IMR-90 (cell line): ENCODE measurements around the gene MEST. TPM values are rescaled to one million over a fixed set of nuclear protein-coding genes. Genes with fewer than 3 reads are reported as not detected.

Experiments used
- ATAC-seq: fragments of 200-7000 bp; cut with Tn5 transposase; 2 replicates; pipeline ENCODE4 v1.9.1; 2020; ENCODE audit warnings: low read depth, mild to moderate bottlenecking, moderate library complexity
- BruUV-seq: library from RNA; stranded (reverse); fragments of 400-500 nt; replicated peaks from 2 replicates; lab custom pipeline; 2021; lab: Mats Ljungman, UMichigan
- CTCF ChIA-PET: fragments of 300-600 bp; formaldehyde crosslinking; extraction: SDS; loops from one replicate; lab custom pipeline; 2021; ENCODE audit warnings: antibody characterized with exemption; lab: Yijun Ruan, JAX
- POLR2A ChIA-PET: fragments of 300-600 bp; sonication (Branson Sonifier 250); formaldehyde crosslinking; loops from one replicate; lab custom pipeline; 2022; ENCODE audit warnings: antibody characterized with exemption; ENCODE audit not compliant: unreplicated experiment; lab: Charles Lee
- DNase-seq: peaks from one replicate; pipeline ENCODE4 v3.0.0; 2013
- H2AFZ ChIP-seq: replicated peaks from 2 replicates; pipeline ENCODE3; 2013; ENCODE audit warnings: low read length, mild to moderate bottlenecking; ENCODE audit not compliant: poor library complexity
- H2AK5ac ChIP-seq: 2 replicates; pipeline ENCODE4 v1.6.1; 2013; ENCODE audit warnings: low read depth, low read length, inconsistent platforms
- H2AK9ac ChIP-seq: replicated peaks from 2 replicates; pipeline ENCODE3; 2013; ENCODE audit warnings: mild to moderate bottlenecking, low read depth, low read length, moderate library complexity; ENCODE audit not compliant: poor library complexity
- H2BK120ac ChIP-seq: 2 replicates; pipeline ENCODE4 v1.6.1; 2013; ENCODE audit warnings: low read depth, low read length, inconsistent platforms
- H2BK15ac ChIP-seq: 3 replicates; pipeline ENCODE4 v1.6.1; 2013; ENCODE audit warnings: low read depth, low read length, inconsistent platforms
- H2BK20ac ChIP-seq: 2 replicates; pipeline ENCODE4 v1.6.1; 2013; ENCODE audit warnings: low read depth, mild to moderate bottlenecking, inconsistent platforms, low read length, moderate library complexity
- H2BK5ac ChIP-seq: 2 replicates; pipeline ENCODE4 v1.6.1; 2013; ENCODE audit warnings: mild to moderate bottlenecking, low read depth, low read length, inconsistent platforms; ENCODE audit not compliant: poor library complexity, severe bottlenecking
- H3K14ac ChIP-seq: replicated peaks from 2 replicates; pipeline ENCODE4 v1.6.1; 2013; ENCODE audit warnings: low read depth, low read length, inconsistent platforms
- H3K18ac ChIP-seq: 2 replicates; pipeline ENCODE4 v1.6.1; 2013; ENCODE audit warnings: low read depth, low read length, control low read depth
- H3K23ac ChIP-seq: 2 replicates; pipeline ENCODE4 v1.6.1; 2013; ENCODE audit warnings: low read depth, low read length, inconsistent platforms
- H3K27ac ChIP-seq: 2 replicates; pipeline ENCODE4 v1.5.1; 2013; ENCODE audit warnings: mild to moderate bottlenecking, control low read depth, low read length; ENCODE audit not compliant: insufficient read depth
- H3K27me3 ChIP-seq: 2 replicates; pipeline ENCODE4 v1.6.1; 2013; ENCODE audit warnings: low read length; ENCODE audit not compliant: control insufficient read depth, insufficient read depth
- H3K36me3 ChIP-seq: 2 replicates; pipeline ENCODE4 v1.6.1; 2013; ENCODE audit warnings: low read length, mixed read lengths; ENCODE audit not compliant: control insufficient read depth, insufficient read depth
- H3K4ac ChIP-seq: 2 replicates; pipeline ENCODE4 v1.6.1; 2013; ENCODE audit warnings: low read depth, low read length, inconsistent platforms
- H3K4me1 ChIP-seq: 2 replicates; pipeline ENCODE4 v1.6.1; 2013; ENCODE audit warnings: low read length, mixed read lengths; ENCODE audit not compliant: control insufficient read depth, insufficient read depth
- H3K4me2 ChIP-seq: 2 replicates; pipeline ENCODE4 v1.6.1; 2013; ENCODE audit warnings: low read depth, mild to moderate bottlenecking, control low read depth, low read length, moderate library complexity
- H3K4me3 ChIP-seq: 2 replicates; pipeline ENCODE4 v1.5.1; 2013; ENCODE audit warnings: low read depth, mild to moderate bottlenecking, control low read depth, low read length, moderate library complexity; ENCODE audit not compliant: insufficient read depth
- H3K56ac ChIP-seq: 2 replicates; pipeline ENCODE4 v1.6.1; 2013; ENCODE audit warnings: low read length, inconsistent platforms; ENCODE audit not compliant: insufficient read depth; ENCODE audit errors: extremely low read depth
- H3K79me1 ChIP-seq, 2 experiments: 2 replicates each; pipeline ENCODE4 v1.6.1; 2013; ENCODE audit warnings: low read length in 2 of 2, inconsistent platforms in 1 of 2, low read depth in 1 of 2
- H3K9ac ChIP-seq: 2 replicates; pipeline ENCODE4 v1.6.1; 2013; ENCODE audit warnings: low read depth, low read length, control low read depth
- H3K9me1 ChIP-seq: 2 replicates; pipeline ENCODE4 v1.6.1; 2013; ENCODE audit warnings: low read length, inconsistent platforms; ENCODE audit not compliant: insufficient read depth
- H3K9me3 ChIP-seq: 2 replicates; pipeline ENCODE4 v1.6.1; 2013; ENCODE audit warnings: low read length; ENCODE audit not compliant: control insufficient read depth, insufficient read depth
- H4K20me1 ChIP-seq: 2 replicates; pipeline ENCODE4 v1.6.1; 2013; ENCODE audit warnings: low read length, inconsistent platforms; ENCODE audit not compliant: insufficient read depth
- H4K5ac ChIP-seq: 2 replicates; pipeline ENCODE4 v1.6.1; 2013; ENCODE audit warnings: mild to moderate bottlenecking, low read depth, low read length, control low read depth
- H4K8ac ChIP-seq, 2 experiments: 2 replicates each; pipeline ENCODE4 v1.6.1; 2013; ENCODE audit warnings: low read depth in 2 of 2, low read length in 2 of 2, control low read depth in 1 of 2, inconsistent platforms in 1 of 2
- H4K91ac ChIP-seq: 2 replicates; pipeline ENCODE4 v1.6.1; 2013; ENCODE audit warnings: low read depth, low read length, inconsistent platforms; ENCODE audit not compliant: insufficient read depth
- BHLHE40 ChIP-seq: fragments of 150-350 bp; IDR thresholded peaks from 2 replicates; pipeline ENCODE4 v1.6.1; 2016; ENCODE audit warnings: mild to moderate bottlenecking, low read depth, low read length
- ELK1 ChIP-seq: fragments of 150-350 bp; IDR thresholded peaks from 2 replicates; pipeline ENCODE4 v1.6.1; 2016; ENCODE audit warnings: low read depth, mild to moderate bottlenecking, low read length, moderate library complexity, borderline replicate concordance
- MAFK ChIP-seq: IDR thresholded peaks from 2 replicates; pipeline ENCODE4 v1.6.1; 2012; ENCODE audit warnings: low read depth, low read length, improper control_type of control experiment
- MAZ ChIP-seq: IDR thresholded peaks from 2 replicates; pipeline ENCODE4 v1.6.1; 2012; ENCODE audit warnings: low read depth, mild to moderate bottlenecking, low read length, improper control_type of control experiment, moderate library complexity, borderline replicate concordance
- MXI1 ChIP-seq: IDR thresholded peaks from 2 replicates; pipeline ENCODE4 v1.6.1; 2012; ENCODE audit warnings: low read depth, mild to moderate bottlenecking, low read length, moderate library complexity, borderline replicate concordance
- NFE2L2 ChIP-seq: fragments of 150-350 bp; IDR thresholded peaks from 2 replicates; pipeline ENCODE4 v1.6.1; 2016; ENCODE audit warnings: low read depth, mild to moderate bottlenecking, low read length
- RCOR1 ChIP-seq: IDR thresholded peaks from 2 replicates; pipeline ENCODE4 v1.6.1; 2012; ENCODE audit warnings: mild to moderate bottlenecking, low read length, improper control_type of control experiment; ENCODE audit not compliant: insufficient replicate concordance
- RFX5 ChIP-seq: IDR thresholded peaks from 2 replicates; pipeline ENCODE4 v1.8.0; 2012; ENCODE audit warnings: low read depth, mild to moderate bottlenecking, low read length, moderate library complexity
- SMC3 ChIP-seq: fragments of 150-350 bp; IDR thresholded peaks from 2 replicates; pipeline ENCODE4 v1.6.1; 2016; ENCODE audit warnings: low read depth, mild to moderate bottlenecking, antibody characterized with exemption, low read length, moderate library complexity
- dilution Hi-C: fragments of 300-500 bp; cut with HindIII; formaldehyde crosslinking; loops from one replicate; pipeline ENCODE4 v1.14.3; 2018; ENCODE audit warnings: low sequenced_read_pairs; ENCODE audit not compliant: unreplicated experiment
- in situ Hi-C: fragments of 300-500 bp; cut with MboI; formaldehyde crosslinking; loops from 3 replicates; pipeline ENCODE4 v1.14.3; 2019; ENCODE audit warnings: low sequenced_read_pairs, inconsistent platforms, mixed read lengths
- intact Hi-C: fragments of 100-400 bp; cut with micrococcal nuclease; formaldehyde crosslinking; loops from 2 replicates; pipeline ENCODE4 v1.10.0; 2022
- polyA plus RNA-seq, 3 experiments: library from polyadenylated mRNA; depleted of rRNA; stranded (reverse); fragments of >200 nt; gene quantifications; 2 replicates each; pipeline ENCODE4 v1.2.3, GENCODE V29; 2012; ENCODE audit warnings: low replicate concordance in 1 of 3
- total RNA-seq: library from RNA; depleted of rRNA; stranded (reverse); fragments of >200 nt; gene quantifications from 2 replicates; pipeline ENCODE4 v1.2.3, GENCODE V29; 2012

Gene MEST
- total and polyA plus RNA-seq, 2 of the 4 experiments (the other 2 are of a cell fraction), result 219 to 317 TPM

GRCh38 chr7:130471974-130472373 lies 19.9 kb upstream of the MEST start (continued):
- TF ChIP-seq BHLHE40 (no peak), RFX5 (no peak), NFE2L2 (no peak), RCOR1 (no peak)

GRCh38 chr7:130473289-130473688 lies 18.6 kb upstream of the MEST start:
- H3K4ac ChIP-seq, result no peak overlapping the region
- H3K36me3 ChIP-seq, result no peaks in the 10 kb centered on the region
- no peak overlapping the region for H2BK20ac ChIP-seq
- dilution Hi-C loops (no loop called here), intact Hi-C loops (no loop called here), in situ Hi-C loops (no loop called here)
- H4K20me1 ChIP-seq, result no peaks in the 10 kb centered on the region
- no peak overlapping the region for H3K9ac ChIP-seq
- H3K23ac ChIP-seq, result no peak overlapping the region
- no peaks in the 10 kb centered on the region for H3K9me1 ChIP-seq
- no peak overlapping the region for H3K4me3 ChIP-seq
- no peak overlapping the region for H4K5ac ChIP-seq
- no peak overlapping the region for H3K56ac ChIP-seq
- DNase-seq (no peak), ATAC-seq (no peak)
- ChIA-PET POLR2A (no interaction called here), CTCF (no interaction called here)
- no peak for TF ChIP-seq MXI1
- TF ChIP-seq ELK1, result no peak
- no peak for TF ChIP-seq BHLHE40
- TF ChIP-seq SMC3, result no peak
- TF ChIP-seq MAFK, result no peak
- TF ChIP-seq MAZ, result no peak
- H3K27ac ChIP-seq, result no peak overlapping the region
- H2AK9ac ChIP-seq, result no peak overlapping the region
- no peak overlapping the region for H4K91ac ChIP-seq
- H3K4me2 ChIP-seq, result no peak overlapping the region
- H3K18ac ChIP-seq, result no peak overlapping the region
- H2BK120ac ChIP-seq, result no peak overlapping the region
- H3K14ac ChIP-seq, result no peak overlapping the region
- peaks cover 7% of the 10 kb centered on the region for H3K27me3 ChIP-seq
- peaks cover 4% of the 10 kb centered on the region for H3K9me3 ChIP-seq
- H2BK5ac ChIP-seq, result no peak overlapping the region
- no peak overlapping the region for H2AK5ac ChIP-seq
- no peak overlapping the region for H2BK15ac ChIP-seq
- H3K4me1 ChIP-seq, result no peaks in the 10 kb centered on the region
- no peak overlapping the region for H4K8ac ChIP-seq
- no peaks in the 10 kb centered on the region for H3K79me1 ChIP-seq
- no TSS peak for BruUV-seq
- no peak overlapping the region for H2AFZ ChIP-seq
